ENCODE data around the gene ALG12. TPM values are rescaled to one million over a fixed set of nuclear protein-coding genes. Genes with fewer than 3 reads are reported as not detected.

The ALG12 gene
- total and polyA plus RNA-seq, 2 of the 13 experiments (the other 11 are each of a cell fraction or from before 2014, with no cell fraction given) = 7.8 to 15.8 TPM

- TF ChIP-seq PBX2 (CRISPR knock-in tag; IDR thresholded peaks at IDR 0.05) (no peak), ZSCAN25 (CRISPR knock-in tag; IDR thresholded peaks at IDR 0.05) (peak; percentile 87), ETV5 (CRISPR knock-in tag; IDR thresholded peaks at IDR 0.05; ENCODE audit: borderline replicate concordance) (peak; percentile 78), ISL2 (CRISPR knock-in tag; IDR thresholded peaks at IDR 0.05) (peak; percentile 48; the same call in 1 of the 2 replicates), MXD3 (CRISPR knock-in tag; IDR thresholded peaks at IDR 0.05) (0 out of 2 replicates have a peak, but pooled peaks have one; percentile 58), ZNF879 (CRISPR knock-in tag; IDR thresholded peaks at IDR 0.05) (no peak), DMAP1 (CRISPR knock-in tag; IDR thresholded peaks at IDR 0.05) (0 out of 2 replicates have a peak, but pooled peaks have one; percentile 42), HMG20B (CRISPR knock-in tag; conservative IDR thresholded peaks at IDR 0.05) (peak; percentile 47; the same call in 1 of the 2 replicates), RBFOX2 (IDR thresholded peaks at IDR 0.05; ENCODE audit: low read depth, low read length) (peak; percentile 24; the same call in 1 of the 2 replicates), ZNF441 (CRISPR knock-in tag; IDR thresholded peaks at IDR 0.05; ENCODE audit: borderline replicate concordance) (no peak; the same call in 1 of the 2 replicates), TERF1 (CRISPR knock-in tag; IDR thresholded peaks at IDR 0.05) (no peak), MTA1 (CRISPR knock-in tag; IDR thresholded peaks at IDR 0.05; ENCODE audit: borderline replicate concordance) (no peak), MZF1 (CRISPR knock-in tag; IDR thresholded peaks at IDR 0.05; ENCODE audit: borderline replicate concordance) (no peak), REXO4 (CRISPR knock-in tag; IDR thresholded peaks at IDR 0.05; ENCODE audit: borderline replicate concordance) (no peak), PHF8 (CRISPR knock-in tag; IDR thresholded peaks at IDR 0.05) (peak; percentile 29; the same call in 1 of the 2 replicates), HDAC1 (CRISPR knock-in tag; IDR thresholded peaks at IDR 0.05) (peak; percentile 62), TEAD3 (CRISPR knock-in tag; optimal IDR thresholded peaks at IDR 0.05; ENCODE audit: borderline replicate concordance) (peak; percentile 75), PHF21A (CRISPR knock-in tag; IDR thresholded peaks at IDR 0.05) (peak; percentile 73; the same call in 1 of the 2 replicates), ZNF605 (CRISPR knock-in tag; IDR thresholded peaks at IDR 0.05) (peak; percentile 69), RNF219 (CRISPR knock-in tag; IDR thresholded peaks at IDR 0.05) (no peak), PTBP1 (IDR thresholded peaks at IDR 0.05; ENCODE audit: low read depth, low read length, poor library complexity, severe bottlenecking) (no peak), FOSL2 (CRISPR knock-in tag; IDR thresholded peaks at IDR 0.05) (peak; percentile 97), SRSF1 (optimal IDR thresholded peaks at IDR 0.05; ENCODE audit: low read depth, low read length) (peak; percentile 93), KAT8 (CRISPR knock-in tag; IDR thresholded peaks at IDR 0.05) (peak; percentile 68)
Measured at GRCh38 chr22:49936018-49936972, 18.1 kb upstream of the ALG12 start (continued).
